ENCODE data around the gene FKBP8.
"Not testable (repeated sequence)": the region's sequence is repeated elsewhere in the genome, so short reads cannot be mapped to it uniquely, and the experiment has no call there.

Gene FKBP8

DNA sequence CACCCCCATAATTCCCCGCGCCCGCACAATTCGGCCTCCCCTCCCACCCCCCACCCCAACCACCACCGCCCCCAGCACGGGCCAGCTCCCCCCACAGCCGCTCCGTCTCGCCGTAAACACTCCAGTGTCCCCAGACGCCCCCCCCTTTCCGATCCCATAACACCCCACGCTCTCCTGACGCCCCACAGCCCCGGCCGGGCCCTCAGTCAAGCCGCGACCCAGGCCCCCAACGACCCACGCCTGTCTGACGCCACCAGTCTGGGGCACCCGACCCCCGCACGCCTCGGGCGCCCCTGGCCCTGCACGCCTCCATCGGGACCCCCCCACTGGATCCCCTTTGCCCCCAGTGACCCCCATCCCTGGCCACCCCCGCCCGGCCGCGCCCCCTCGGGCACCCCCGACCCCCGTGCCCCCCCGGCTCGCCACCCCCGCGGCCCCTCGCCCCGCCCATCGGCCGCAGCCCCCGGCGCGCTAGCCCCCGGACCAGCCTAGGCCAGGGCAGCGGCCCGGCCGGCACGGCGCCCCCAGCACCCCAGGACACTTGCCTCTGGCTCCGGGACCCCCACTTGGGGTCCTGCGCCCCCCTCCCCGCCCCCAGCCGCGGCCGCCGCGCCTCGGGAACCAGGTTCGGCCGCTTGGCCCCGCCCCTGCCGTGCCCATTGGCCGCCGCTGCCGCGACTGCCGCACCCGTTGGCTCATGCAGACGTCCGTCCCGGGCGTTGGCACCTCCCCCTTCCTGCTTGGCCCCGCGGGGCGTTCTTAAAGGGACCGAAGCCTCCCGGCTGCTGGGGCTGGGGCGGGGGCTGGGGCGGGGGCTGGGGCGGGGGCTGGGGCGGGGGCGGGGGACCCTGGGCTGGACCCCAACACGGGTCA is at the start of gene FKBP8:
FKBP8 (minus strand) TSS at position 633 of the 873 bp plus-strand sequence. CDS start 1,603 bp downstream, outside the sequence.
- peak; percentile 96 for DNase-seq (ENCODE audit: low spot score)

GRCh38 chr19:18592732-18593131 is 49.4 kb upstream of the FKBP8 start:
- not testable (repeated sequence) for DNase-seq (ENCODE audit: low spot score)

- no peak for DNase-seq (ENCODE audit: low spot score)
Observed at GRCh38 chr19:18591735-18592385, 48.5 kb upstream of the FKBP8 start.

- no peak for DNase-seq (ENCODE audit: low spot score)
Observed at GRCh38 chr19:18590273-18591272, 47.2 kb upstream of the FKBP8 start.

DNA sequence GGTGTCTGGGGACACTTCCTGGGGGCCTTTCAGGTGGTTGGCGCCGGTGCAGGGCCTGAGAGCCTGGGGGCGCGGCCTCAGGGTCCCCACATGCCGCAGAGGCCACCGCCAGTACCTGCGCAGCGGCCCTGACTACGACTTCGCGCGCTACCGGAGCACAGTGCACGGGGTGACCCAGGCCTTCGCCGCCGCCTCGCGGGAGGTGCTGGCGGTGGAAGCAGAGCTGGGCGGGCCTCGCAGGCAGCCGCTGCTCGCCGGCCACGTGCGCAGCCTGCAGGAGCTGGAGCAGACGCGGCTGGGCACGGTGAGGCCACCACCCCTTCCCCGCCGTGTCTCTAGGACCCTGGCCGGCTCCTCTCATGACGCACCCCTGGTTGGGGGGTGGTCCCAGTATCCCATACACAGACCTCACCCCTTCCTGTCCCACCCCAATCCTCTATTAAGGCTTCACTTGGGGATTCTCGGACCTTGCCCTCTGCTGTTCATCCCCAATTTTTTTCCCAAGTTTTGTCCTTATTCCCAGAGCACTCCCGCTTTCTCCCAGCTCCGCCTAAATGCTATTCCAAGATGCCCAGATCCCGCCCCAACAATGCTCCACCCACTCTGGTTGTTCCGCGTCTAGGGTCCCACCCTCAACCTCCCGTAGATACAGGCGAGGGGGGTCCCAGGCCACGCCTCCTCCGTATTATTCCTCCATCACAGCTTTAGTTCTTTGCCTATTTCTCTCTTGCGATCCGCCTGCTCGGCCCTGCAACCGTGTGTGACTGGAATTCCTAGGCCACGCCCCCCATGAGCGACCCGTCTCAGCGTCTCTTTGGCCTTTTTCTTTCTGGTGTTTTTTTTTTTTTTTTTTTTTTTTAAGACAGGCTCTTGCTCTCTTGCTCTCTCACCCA is 46.3 kb upstream of the FKBP8 start:
- no peak for DNase-seq (ENCODE audit: low spot score)

GRCh38 chr19:18588611-18589379 is 45.4 kb upstream of the FKBP8 start, which contains the start of gene REX1BD:
TSS of gene REX1BD (plus strand) at chr19:18588798. CDS start at chr19:18588802, 4 bp downstream.
- DNase-seq (ENCODE audit: low spot score): peak; percentile 70

- no peak for DNase-seq (ENCODE audit: low spot score)
Observed at GRCh38 chr19:18587962-18588610, 44.7 kb upstream of the FKBP8 start.

GRCh38 chr19:18587561-18587960 is 44.2 kb upstream of the FKBP8 start:
- no peak for DNase-seq (ENCODE audit: low spot score)

DNA sequence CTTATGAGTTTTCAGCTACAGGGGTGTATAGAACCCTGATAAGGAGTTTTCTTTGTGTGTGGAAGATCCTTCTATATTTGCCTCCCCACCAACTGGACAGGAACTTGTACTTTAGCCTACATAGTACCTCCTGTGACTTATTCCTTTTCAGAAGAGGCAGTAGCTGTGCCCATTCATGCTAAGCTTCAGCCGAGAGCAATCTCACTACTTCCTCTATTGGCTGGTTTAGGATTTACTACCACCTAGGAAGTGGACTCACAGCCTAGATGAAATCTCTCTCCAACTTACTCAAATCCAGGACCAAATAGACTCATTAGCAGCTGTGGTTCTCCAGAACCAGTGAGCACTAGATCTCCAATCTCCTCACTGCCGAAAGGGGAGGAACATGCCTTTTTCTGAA is 42.9 kb upstream of the FKBP8 start:
- DNase-seq (ENCODE audit: low spot score): no peak

DNA sequence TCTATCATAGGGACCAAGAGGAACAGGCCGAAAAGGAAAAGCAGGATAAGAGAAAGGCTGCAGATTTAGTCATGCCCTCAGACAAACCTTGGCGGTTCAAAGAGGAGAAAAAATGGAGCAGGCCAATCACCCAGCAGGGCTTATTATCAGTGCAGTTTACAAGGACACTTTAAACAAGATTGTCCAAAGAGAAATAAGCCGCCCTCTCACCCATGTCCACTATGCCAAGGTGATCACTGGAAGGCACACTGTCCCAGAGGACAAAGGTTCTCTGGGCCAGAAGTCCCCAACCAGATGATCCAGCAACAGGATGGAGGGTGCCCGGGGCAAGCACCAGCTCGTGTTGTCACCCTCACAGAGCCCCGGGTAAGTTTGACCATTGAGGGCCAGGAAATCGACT is 36.9 kb upstream of the FKBP8 start:
- no peak for DNase-seq (ENCODE audit: low spot score)

GRCh38 chr19:18577365-18577914 is 34.1 kb upstream of the FKBP8 start:
- no peak for DNase-seq (ENCODE audit: low spot score)

- DNase-seq (ENCODE audit: low spot score): no peak
Observed at GRCh38 chr19:18576383-18576782, 33.0 kb upstream of the FKBP8 start.

DNA sequence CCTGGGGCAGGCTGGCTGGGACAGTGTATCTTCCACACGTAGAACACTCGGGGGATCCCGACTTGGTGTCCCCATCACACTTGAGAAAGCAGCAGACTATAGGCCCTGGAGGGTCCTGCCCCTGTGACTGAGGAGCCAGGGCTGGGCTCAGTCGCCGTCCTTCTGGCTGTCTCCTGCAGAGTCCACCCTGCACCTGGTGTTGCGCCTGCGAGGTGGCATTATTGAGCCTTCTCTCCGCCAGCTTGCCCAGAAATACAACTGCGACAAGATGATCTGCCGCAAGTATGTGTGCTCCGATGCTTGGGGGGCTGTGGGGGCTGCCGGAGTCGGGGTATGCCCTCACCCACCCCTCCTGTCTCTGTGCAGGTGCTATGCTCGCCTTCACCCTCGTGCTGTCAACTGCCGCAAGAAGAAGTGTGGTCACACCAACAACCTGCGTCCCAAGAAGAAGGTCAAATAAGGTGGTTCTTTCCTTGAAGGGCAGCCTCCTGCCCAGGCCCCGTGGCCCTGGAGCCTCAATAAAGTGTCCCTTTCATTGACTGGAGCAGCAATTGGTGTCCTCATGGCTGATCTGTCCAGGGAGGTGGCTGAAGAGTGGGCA is 31.4 kb upstream of the FKBP8 start:
- DNase-seq (ENCODE audit: low spot score): no peak

- DNase-seq (ENCODE audit: low spot score): peak; percentile 87
Observed at GRCh38 chr19:18571564-18572344, 28.4 kb upstream of the FKBP8 start, which contains the start of gene UBA52. TSS of gene UBA52 (plus strand) at chr19:18571857. CDS start at chr19:18573301, 1,444 bp downstream.

DNA sequence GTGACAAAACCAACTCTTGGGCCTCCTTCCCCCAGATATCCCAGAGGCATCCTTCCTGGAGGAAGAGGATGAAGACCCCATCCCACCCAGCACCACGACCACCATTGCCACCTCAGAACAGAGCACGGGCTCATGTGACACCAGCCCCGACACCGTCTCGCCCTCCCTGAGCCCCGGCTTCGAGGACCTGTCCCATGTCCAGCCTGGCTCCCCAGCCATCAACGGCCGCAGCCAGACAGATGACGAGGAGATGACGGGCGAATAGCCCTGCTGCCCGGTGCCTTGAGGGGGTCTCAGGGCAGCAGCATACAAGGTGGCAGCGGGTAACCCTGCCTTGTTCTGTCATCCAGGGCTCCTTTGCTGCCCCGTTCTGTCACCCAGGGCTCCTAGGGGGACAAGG is 25.0 kb upstream of the FKBP8 start:
- no peak for DNase-seq (ENCODE audit: low spot score)

- DNase-seq (ENCODE audit: low spot score): no peak
Observed at GRCh38 chr19:18566953-18567352, 23.6 kb upstream of the FKBP8 start.

DNA sequence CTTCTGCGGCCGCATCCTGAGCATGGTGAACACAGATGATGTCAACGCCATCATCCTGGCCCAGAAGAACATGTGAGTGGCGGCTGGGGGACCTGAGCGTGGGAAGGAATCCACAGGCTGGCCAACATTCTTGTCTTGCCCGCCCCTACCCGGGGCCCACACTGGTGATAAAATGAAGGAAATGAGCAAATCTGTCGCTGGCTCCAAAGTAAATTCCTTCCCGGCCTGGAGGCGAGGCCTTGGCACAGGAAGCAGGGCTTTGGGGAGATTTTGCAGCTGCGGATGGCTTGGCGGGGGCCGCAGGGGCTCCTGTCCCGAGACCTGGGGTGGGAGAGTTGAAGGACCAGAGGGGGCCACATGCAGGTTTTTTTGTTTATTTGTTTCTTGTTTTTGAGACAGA is 18.7 kb upstream of the FKBP8 start:
- DNase-seq (ENCODE audit: low spot score): no peak

DNA sequence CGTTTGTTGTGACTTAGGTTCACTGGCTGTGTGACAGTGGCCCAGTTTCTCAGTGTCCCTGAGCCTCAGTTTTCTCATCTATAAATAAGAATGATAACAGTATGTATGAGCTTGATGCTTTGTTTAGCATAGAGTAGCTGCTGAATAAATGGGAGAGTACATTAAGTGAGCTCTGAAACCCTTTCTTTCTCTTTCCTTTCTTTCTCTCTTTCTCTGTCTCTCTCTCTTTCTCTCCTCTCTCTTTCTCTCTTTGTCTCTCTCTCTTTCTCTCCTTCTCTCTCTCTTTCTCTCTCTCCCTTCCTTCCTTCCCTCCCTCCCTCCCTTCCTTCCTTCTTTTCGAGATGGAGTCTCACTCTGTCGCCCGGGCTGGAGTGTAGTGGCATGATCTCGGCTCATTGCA is 16.3 kb upstream of the FKBP8 start:
- no peak for DNase-seq (ENCODE audit: low spot score)

All from HuH-7 (cell line).